Liver (tissue), 9 donors: ENCODE measurements around the gene PHF20. TPM values are rescaled to one million over a fixed set of nuclear protein-coding genes. Genes with fewer than 3 reads are reported as not detected.

ENCODE experiments used
- DNase-seq: peaks from one replicate; pipeline ENCODE4 v3.0.0-alpha.2; 2017; ENCODE audit warnings: low spot score
- H3K27ac ChIP-seq, 2 donors: one replicate each; pipeline ENCODE4 v1.7.0; 2013; ENCODE audit warnings: inconsistent platforms in 2 of 2, low read length in 2 of 2, control low read depth in 1 of 2, low read depth in 1 of 2, mild to moderate bottlenecking in 1 of 2
- H3K27me3 ChIP-seq, 4 donors: one replicate each; pipeline versions ENCODE4 v1.6.1 to v1.7.0; 2013; ENCODE audit warnings: low read length in 3 of 4, inconsistent platforms in 1 of 4, mild to moderate bottlenecking in 1 of 4, moderate library complexity in 1 of 4; ENCODE audit not compliant: control insufficient read depth in 4 of 4, insufficient read depth in 4 of 4
- H3K36me3 ChIP-seq, 4 donors: one replicate each; pipeline versions ENCODE4 v1.6.1 to v1.7.0; 2013; ENCODE audit warnings: low read length in 3 of 4, mild to moderate bottlenecking in 3 of 4, low read depth in 1 of 4, moderate library complexity in 1 of 4; ENCODE audit not compliant: control insufficient read depth in 4 of 4, insufficient read depth in 3 of 4
- H3K4me1 ChIP-seq, 4 donors: one replicate each; pipeline versions ENCODE4 v1.6.1 to v1.7.0; 2013; ENCODE audit warnings: low read length in 3 of 4, mild to moderate bottlenecking in 3 of 4, moderate library complexity in 1 of 4; ENCODE audit not compliant: control insufficient read depth in 4 of 4, insufficient read depth in 4 of 4
- H3K4me3 ChIP-seq, 3 donors: one replicate each; pipeline versions ENCODE4 v1.6.1 to v1.7.0; 2013; ENCODE audit warnings: low read length in 3 of 3, control low read depth in 1 of 3, low read depth in 1 of 3, mild to moderate bottlenecking in 1 of 3
- H3K9ac ChIP-seq, 2 donors: one replicate each; pipeline ENCODE4 v1.7.0; 2013; ENCODE audit warnings: low read length in 2 of 2, mild to moderate bottlenecking in 2 of 2, moderate library complexity in 2 of 2, control low read depth in 1 of 2, low read depth in 1 of 2
- H3K9me3 ChIP-seq, 4 donors: one replicate each; pipeline versions ENCODE4 v1.6.1 to v1.7.0; 2013; ENCODE audit warnings: low read length in 3 of 4; ENCODE audit not compliant: control insufficient read depth in 4 of 4
- EGR1 ChIP-seq, 2 donors: IDR thresholded peaks; 2 replicates each; pipeline ENCODE4 v1.6.1; 2016 to 2018; ENCODE audit warnings: antibody characterized with exemption in 2 of 2, low read depth in 2 of 2
- GABPA ChIP-seq, 2 donors: IDR thresholded peaks in 1 of 2; conservative IDR thresholded peaks in 1 of 2; 2 replicates each; pipeline ENCODE4 v1.6.1; 2016; ENCODE audit warnings: antibody characterized with exemption in 2 of 2, mild to moderate bottlenecking in 1 of 2, moderate library complexity in 1 of 2
- HNF4A ChIP-seq, 2 donors: conservative IDR thresholded peaks; 2 replicates each; pipeline ENCODE4 v1.6.1; 2016; ENCODE audit warnings: antibody characterized with exemption in 2 of 2, mild to moderate bottlenecking in 2 of 2
- HNF4G ChIP-seq: IDR thresholded peaks from 2 replicates; pipeline ENCODE4 v1.6.1; 2016; ENCODE audit warnings: antibody characterized with exemption
- JUND ChIP-seq, 2 donors: IDR thresholded peaks; 2 replicates each; pipeline ENCODE4 v1.6.1; 2016; ENCODE audit warnings: antibody characterized with exemption in 2 of 2
- MAX ChIP-seq: IDR thresholded peaks from 2 replicates; pipeline ENCODE4 v1.6.1; 2016; ENCODE audit warnings: antibody characterized with exemption
- NR2F2 ChIP-seq: IDR thresholded peaks from 2 replicates; pipeline ENCODE4 v1.6.1; 2016; ENCODE audit warnings: antibody characterized with exemption
- RAD21 ChIP-seq, 2 donors: IDR thresholded peaks; 2 replicates each; pipeline ENCODE4 v1.6.1; 2016; ENCODE audit warnings: antibody characterized with exemption in 2 of 2, mild to moderate bottlenecking in 2 of 2
- RXRA ChIP-seq, 2 donors: IDR thresholded peaks; 2 replicates each; pipeline ENCODE4 v1.6.1; 2017 to 2018; ENCODE audit warnings: antibody characterized with exemption in 2 of 2, mild to moderate bottlenecking in 1 of 2
- SP1 ChIP-seq: IDR thresholded peaks from 2 replicates; pipeline ENCODE4 v1.6.1; 2018; ENCODE audit warnings: antibody characterized with exemption, mild to moderate bottlenecking
- YY1 ChIP-seq: IDR thresholded peaks from 2 replicates; pipeline ENCODE4 v1.6.1; 2016; ENCODE audit warnings: antibody characterized with exemption, mild to moderate bottlenecking
- WGBS: extraction: QIAGEN DNeasy Blood & Tissue Kit; methylation state at CpG from one replicate; pipeline ENCODE4 v1.1.7; 2013; 5-methylcytosine and 5-hydroxymethylcytosine counted together
- polyA plus RNA-seq, 2 donors: library from polyadenylated mRNA; stranded (reverse) in 1 of 2; unstranded in 1 of 2; fragments of 200-250 nt in 1 of 2; fragments of >200 nt in 1 of 2; fragmentation: Nextera tagmentation in 1 of 2; extraction: Ambion mirVana in 1 of 2; gene quantifications; one replicate each; pipeline versions ENCODE4 v1.2.1 to v1.2.3, GENCODE V29; 2013 to 2015
- total RNA-seq, 2 donors: library from RNA; depleted of rRNA; stranded (reverse); fragments of >200 nt; gene quantifications; one replicate each; pipeline ENCODE4 v1.2.3, GENCODE V29; 2014
- TF ChIP-seq, protein P1 (sequence below): IDR thresholded peaks from 2 replicates; pipeline ENCODE4 v1.6.1; 2016; ENCODE audit warnings: antibody characterized with exemption, mild to moderate bottlenecking
- TF ChIP-seq, protein P2 (sequence below): IDR thresholded peaks from 2 replicates; pipeline ENCODE4 v1.6.1; 2016; ENCODE audit warnings: antibody characterized with exemption
- TF ChIP-seq, protein P3 (sequence below): fragments of 150-350 bp; IDR thresholded peaks from 2 replicates; pipeline ENCODE4 v1.5.1; 2017; ENCODE audit warnings: improper control_type of control experiment, low read depth, low read length; ENCODE audit not compliant: missing input control
- TF ChIP-seq, protein P4 (sequence below): IDR thresholded peaks from 2 replicates; pipeline ENCODE4 v1.6.1; 2016; ENCODE audit warnings: antibody characterized with exemption
- donor health status: healthy.
- donor health status: healthy.
- donor health status: healthy.
- donor health status: healthy.
- donor health status: healthy.

PHF20 gene
- total and polyA plus RNA-seq, 4 donors = 5.1 to 11.7 (median 10.3) TPM

DNA sequence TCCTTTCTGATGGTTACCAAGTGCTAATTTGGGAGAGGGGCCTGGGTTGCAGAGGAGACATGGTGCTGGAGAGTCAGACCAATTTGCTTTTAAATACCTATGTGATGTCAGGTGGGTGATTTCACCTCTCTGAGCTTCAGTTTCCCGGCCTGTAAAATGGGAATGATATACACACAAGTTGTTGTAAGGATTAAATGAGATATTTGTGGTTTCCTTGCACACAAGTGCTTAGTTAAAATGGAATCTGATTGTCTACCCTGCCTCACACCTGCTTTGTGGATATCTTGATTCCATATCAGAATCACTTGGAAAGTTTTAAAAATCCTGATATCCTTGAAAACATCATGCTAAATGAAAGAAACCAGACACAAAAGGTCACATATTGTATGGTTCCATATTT lies 138.0 kb downstream of the PHF20 start (continued):
- TF ChIP-seq, protein P1, sequence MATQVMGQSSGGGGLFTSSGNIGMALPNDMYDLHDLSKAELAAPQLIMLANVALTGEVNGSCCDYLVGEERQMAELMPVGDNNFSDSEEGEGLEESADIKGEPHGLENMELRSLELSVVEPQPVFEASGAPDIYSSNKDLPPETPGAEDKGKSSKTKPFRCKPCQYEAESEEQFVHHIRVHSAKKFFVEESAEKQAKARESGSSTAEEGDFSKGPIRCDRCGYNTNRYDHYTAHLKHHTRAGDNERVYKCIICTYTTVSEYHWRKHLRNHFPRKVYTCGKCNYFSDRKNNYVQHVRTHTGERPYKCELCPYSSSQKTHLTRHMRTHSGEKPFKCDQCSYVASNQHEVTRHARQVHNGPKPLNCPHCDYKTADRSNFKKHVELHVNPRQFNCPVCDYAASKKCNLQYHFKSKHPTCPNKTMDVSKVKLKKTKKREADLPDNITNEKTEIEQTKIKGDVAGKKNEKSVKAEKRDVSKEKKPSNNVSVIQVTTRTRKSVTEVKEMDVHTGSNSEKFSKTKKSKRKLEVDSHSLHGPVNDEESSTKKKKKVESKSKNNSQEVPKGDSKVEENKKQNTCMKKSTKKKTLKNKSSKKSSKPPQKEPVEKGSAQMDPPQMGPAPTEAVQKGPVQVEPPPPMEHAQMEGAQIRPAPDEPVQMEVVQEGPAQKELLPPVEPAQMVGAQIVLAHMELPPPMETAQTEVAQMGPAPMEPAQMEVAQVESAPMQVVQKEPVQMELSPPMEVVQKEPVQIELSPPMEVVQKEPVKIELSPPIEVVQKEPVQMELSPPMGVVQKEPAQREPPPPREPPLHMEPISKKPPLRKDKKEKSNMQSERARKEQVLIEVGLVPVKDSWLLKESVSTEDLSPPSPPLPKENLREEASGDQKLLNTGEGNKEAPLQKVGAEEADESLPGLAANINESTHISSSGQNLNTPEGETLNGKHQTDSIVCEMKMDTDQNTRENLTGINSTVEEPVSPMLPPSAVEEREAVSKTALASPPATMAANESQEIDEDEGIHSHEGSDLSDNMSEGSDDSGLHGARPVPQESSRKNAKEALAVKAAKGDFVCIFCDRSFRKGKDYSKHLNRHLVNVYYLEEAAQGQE = no peak
- no peak for TF ChIP-seq EGR1 (IDR thresholded peaks at IDR 0.05; ENCODE audit: low read depth in 2 of 2)

DNA sequence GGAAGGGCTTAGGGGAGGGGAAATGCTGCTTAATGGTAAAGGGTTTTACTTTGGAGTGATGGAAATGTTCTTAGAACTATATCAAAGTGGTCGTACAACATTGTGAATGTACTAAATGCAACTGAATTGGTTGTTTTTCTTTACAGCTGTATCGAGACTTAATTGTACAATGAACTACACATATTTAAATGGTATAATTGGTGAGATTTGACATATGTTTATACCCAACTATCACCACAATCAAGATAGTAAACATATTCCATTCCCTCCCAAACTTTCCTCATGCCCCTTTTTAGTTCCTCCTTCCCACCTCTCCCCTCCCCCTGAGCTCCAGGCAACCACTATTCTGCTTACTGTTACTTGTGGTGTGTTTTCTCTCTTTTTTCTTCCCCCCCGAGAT lies 138.4 kb downstream of the PHF20 start:
- H3K27ac ChIP-seq = no peak overlapping the region
- H3K4me1 ChIP-seq = no peaks in the 10 kb centered on the region
- 94% methylated on average over 3 of the region's 3 CpGs for WGBS
- TF ChIP-seq HNF4G = no peak
- TF ChIP-seq, protein P2, sequence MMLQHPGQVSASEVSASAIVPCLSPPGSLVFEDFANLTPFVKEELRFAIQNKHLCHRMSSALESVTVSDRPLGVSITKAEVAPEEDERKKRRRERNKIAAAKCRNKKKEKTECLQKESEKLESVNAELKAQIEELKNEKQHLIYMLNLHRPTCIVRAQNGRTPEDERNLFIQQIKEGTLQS = no peak
- TF ChIP-seq SP1 = no peak
- no peak for TF ChIP-seq JUND (IDR thresholded peaks at IDR 0.05)
- no peak for TF ChIP-seq RAD21 (IDR thresholded peaks at IDR 0.05)
- TF ChIP-seq HNF4A (conservative IDR thresholded peaks at IDR 0.05) = no peak
- TF ChIP-seq, protein P3, sequence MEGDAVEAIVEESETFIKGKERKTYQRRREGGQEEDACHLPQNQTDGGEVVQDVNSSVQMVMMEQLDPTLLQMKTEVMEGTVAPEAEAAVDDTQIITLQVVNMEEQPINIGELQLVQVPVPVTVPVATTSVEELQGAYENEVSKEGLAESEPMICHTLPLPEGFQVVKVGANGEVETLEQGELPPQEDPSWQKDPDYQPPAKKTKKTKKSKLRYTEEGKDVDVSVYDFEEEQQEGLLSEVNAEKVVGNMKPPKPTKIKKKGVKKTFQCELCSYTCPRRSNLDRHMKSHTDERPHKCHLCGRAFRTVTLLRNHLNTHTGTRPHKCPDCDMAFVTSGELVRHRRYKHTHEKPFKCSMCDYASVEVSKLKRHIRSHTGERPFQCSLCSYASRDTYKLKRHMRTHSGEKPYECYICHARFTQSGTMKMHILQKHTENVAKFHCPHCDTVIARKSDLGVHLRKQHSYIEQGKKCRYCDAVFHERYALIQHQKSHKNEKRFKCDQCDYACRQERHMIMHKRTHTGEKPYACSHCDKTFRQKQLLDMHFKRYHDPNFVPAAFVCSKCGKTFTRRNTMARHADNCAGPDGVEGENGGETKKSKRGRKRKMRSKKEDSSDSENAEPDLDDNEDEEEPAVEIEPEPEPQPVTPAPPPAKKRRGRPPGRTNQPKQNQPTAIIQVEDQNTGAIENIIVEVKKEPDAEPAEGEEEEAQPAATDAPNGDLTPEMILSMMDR = no peak
- no peak for TF ChIP-seq NR2F2
- TF ChIP-seq GABPA (IDR thresholded peaks at IDR 0.05 in 1 of 2, conservative IDR thresholded peaks at IDR 0.05 in 1 of 2) = no peak
- TF ChIP-seq YY1 = no peak
- no peak for TF ChIP-seq RXRA (IDR thresholded peaks at IDR 0.05)
- TF ChIP-seq, protein P1 = no peak
- no peak for TF ChIP-seq MAX
- TF ChIP-seq, protein P4, sequence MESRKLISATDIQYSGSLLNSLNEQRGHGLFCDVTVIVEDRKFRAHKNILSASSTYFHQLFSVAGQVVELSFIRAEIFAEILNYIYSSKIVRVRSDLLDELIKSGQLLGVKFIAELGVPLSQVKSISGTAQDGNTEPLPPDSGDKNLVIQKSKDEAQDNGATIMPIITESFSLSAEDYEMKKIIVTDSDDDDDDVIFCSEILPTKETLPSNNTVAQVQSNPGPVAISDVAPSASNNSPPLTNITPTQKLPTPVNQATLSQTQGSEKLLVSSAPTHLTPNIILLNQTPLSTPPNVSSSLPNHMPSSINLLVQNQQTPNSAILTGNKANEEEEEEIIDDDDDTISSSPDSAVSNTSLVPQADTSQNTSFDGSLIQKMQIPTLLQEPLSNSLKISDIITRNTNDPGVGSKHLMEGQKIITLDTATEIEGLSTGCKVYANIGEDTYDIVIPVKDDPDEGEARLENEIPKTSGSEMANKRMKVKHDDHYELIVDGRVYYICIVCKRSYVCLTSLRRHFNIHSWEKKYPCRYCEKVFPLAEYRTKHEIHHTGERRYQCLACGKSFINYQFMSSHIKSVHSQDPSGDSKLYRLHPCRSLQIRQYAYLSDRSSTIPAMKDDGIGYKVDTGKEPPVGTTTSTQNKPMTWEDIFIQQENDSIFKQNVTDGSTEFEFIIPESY = no peak
- peaks cover 2 to 19% (median 12%) of the 10 kb centered on the region in 4 donors for H3K36me3 ChIP-seq
- H3K4me3 ChIP-seq = no peak overlapping the region
- H3K27me3 ChIP-seq = no peaks in the 10 kb centered on the region
- H3K9ac ChIP-seq = no peak overlapping the region
- no peaks in the 10 kb centered on the region for H3K9me3 ChIP-seq
- DNase-seq = no peak
